ENCODE results near the gene MAGI3.

Gene MAGI3

DNA sequence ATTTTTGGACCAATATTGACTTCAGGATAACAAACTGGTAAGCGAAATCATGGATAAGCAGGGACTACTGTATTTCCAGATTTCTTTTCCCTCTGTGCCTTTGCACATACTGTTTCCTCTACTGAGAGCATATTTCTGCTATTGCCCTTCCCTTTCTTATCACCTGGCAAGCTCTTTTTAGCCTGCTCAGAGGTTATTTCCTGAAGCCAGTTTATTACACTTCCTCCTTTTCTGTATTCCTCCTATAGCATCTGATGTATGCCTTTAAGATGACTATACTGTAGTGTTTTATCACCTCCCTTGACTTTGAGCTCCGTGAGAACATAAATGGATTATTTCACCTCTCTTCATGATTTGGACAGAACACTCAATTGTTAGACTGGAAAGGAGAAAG is 49.0 kb downstream of the MAGI3 start:
- TF ChIP-seq, protein P1, sequence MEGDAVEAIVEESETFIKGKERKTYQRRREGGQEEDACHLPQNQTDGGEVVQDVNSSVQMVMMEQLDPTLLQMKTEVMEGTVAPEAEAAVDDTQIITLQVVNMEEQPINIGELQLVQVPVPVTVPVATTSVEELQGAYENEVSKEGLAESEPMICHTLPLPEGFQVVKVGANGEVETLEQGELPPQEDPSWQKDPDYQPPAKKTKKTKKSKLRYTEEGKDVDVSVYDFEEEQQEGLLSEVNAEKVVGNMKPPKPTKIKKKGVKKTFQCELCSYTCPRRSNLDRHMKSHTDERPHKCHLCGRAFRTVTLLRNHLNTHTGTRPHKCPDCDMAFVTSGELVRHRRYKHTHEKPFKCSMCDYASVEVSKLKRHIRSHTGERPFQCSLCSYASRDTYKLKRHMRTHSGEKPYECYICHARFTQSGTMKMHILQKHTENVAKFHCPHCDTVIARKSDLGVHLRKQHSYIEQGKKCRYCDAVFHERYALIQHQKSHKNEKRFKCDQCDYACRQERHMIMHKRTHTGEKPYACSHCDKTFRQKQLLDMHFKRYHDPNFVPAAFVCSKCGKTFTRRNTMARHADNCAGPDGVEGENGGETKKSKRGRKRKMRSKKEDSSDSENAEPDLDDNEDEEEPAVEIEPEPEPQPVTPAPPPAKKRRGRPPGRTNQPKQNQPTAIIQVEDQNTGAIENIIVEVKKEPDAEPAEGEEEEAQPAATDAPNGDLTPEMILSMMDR (IDR thresholded peaks at IDR 0.05; ENCODE audit: low read depth, low read length, missing control alignments): no peak
- no peak for DNase-seq (ENCODE audit: extremely low read depth, low read depth)
- no peak overlapping the region for H3K4me3 ChIP-seq (replicated peaks; ENCODE audit: low read depth, low read length)

DNA sequence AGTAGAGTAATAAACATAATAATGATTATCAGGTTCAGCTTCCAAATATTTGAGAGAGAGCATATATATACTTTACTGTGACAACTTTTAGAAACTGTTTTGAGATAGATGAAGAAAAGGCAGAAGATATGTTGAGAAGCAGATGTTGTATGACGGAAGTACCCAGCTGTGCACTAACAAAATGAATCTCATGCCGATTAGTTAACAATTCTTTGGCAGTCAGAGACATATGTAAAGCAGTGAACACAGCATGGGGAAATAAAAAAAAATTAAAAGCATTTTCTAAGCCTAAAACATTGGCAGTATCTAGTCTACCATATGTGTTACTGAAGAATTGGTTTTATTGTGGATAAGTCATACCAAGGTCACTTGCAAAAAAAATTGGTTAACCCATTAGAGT is 51.8 kb downstream of the MAGI3 start:
- DNase-seq (ENCODE audit: extremely low read depth, low read depth): no peak
- TF ChIP-seq, protein P1 (IDR thresholded peaks at IDR 0.05; ENCODE audit: low read depth, low read length, missing control alignments): no peak
- H3K4me3 ChIP-seq (replicated peaks; ENCODE audit: low read depth, low read length): no peak overlapping the region

DNA sequence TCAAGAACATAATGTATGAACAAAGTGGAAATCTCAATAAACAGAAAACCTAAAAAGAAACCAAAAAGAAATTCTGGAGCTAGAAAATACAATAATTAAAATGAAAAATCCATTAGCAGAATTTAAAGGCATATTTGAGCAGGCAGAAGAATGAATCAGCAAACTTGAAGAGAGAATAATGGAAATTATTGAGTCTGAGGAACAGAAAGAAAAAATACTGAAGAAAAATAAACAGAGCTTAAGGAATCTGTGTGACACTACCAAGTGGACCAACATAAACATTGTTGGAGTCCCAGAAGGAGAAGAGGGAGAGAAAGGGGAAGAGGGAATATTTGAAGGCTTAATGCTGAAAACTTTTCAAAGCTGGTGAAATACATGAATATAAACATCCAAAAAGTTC is 54.5 kb downstream of the MAGI3 start:
- no peak overlapping the region for H3K4me3 ChIP-seq (replicated peaks; ENCODE audit: low read depth, low read length)
- TF ChIP-seq, protein P1 (IDR thresholded peaks at IDR 0.05; ENCODE audit: low read depth, low read length, missing control alignments): no peak
- no peak for DNase-seq (ENCODE audit: extremely low read depth, low read depth)

DNA sequence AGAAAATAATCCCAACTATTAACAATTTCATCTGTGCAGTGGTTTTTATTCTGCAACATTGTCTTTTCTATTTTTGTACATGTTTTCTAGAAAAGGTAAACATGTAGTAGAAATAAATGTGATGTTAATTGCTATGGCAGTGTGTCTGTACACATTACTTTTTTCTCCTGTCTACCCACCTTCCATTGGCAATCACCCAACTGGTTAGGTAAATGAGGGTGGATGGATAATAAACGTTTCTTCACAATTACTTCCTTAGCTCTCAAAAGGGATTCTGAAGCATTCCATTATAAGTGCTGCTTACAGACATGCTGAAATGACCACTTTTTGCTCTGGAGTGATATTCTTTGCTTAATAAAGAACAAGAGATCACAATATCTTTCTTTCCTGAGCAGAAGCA is 61.4 kb downstream of the MAGI3 start:
- no peak overlapping the region for H3K4me3 ChIP-seq (replicated peaks; ENCODE audit: low read depth, low read length)
- TF ChIP-seq, protein P1 (IDR thresholded peaks at IDR 0.05; ENCODE audit: low read depth, low read length, missing control alignments): no peak
- DNase-seq (ENCODE audit: extremely low read depth, low read depth): no peak

DNA sequence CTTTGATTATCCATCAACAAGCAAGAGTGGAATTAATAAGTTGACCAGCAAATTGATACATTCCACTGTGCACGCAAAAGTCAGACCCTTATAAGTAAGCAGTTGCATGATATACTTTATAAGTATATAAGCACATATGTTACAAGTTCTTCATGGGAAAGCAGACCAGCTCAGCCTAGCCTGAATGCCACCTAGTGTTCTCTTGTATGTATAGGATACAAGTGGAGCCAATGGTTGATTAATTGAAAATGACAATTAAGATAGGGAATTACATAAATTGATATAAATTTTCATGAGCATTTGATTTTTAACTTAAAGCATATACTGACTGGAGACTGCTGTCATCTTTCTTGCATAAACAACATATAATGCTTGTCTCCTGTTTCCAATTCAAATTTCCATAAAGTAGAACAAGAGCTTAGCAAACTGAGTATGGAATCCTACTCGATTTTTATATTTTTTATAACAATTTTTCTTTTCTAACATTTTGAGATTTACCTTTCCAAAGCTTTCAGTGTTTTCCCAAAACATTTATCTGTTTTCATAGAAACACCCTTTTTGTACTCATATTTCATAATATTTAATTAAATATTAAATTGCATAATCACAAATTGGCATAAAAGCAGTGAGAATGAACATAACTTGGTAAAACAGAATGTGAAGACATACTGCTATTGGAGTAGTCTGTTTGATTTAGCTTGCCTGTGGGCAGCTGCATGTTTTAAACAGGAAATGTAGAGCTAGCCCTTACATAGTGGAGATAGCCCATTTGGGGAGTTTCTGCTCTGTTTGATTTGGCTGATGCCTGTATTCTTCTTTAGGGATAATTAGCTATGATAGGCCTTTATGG is 62.8 kb downstream of the MAGI3 start:
- DNase-seq (ENCODE audit: extremely low read depth, low read depth): peak; percentile 32
- TF ChIP-seq, protein P1 (IDR thresholded peaks at IDR 0.05; ENCODE audit: low read depth, low read length, missing control alignments): peak; percentile 52
- no peak overlapping the region for H3K4me3 ChIP-seq (replicated peaks; ENCODE audit: low read depth, low read length)

DNA sequence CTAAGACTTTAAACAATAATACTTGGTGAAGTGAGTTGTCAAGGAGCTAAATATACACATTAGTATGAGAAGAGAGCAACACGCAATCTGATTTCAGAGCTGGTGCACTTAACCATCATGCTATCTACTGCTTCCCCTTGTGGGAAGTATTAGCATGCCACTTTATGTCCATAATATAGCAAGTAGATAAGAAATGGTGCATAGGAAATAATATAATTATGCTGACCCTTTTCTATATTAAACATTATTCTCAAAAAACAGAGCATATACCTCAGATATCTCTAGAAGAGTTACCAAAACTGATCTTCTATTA is 63.4 kb downstream of the MAGI3 start:
- no peak for DNase-seq (ENCODE audit: extremely low read depth, low read depth)
- TF ChIP-seq, protein P1 (IDR thresholded peaks at IDR 0.05; ENCODE audit: low read depth, low read length, missing control alignments): no peak

DNA sequence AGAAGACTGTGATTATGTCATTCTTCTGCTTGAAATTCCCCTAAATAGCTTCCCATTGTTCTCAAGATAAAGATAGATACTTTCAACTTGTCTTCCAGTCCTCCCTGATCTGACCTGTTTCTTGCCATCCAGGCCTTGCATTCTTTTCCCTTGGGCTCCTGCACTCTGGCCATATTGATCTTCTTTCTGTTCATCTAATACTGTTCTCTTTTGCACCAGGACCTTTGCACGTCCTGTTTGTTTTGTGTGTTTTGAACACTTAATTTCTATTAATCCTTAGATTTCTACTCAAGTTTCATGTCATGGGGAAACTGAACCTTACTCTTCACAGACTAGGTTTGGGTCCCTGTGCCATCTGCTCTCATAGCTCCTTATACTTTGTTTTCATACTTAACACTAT is 65.1 kb downstream of the MAGI3 start:
- H3K4me3 ChIP-seq (replicated peaks; ENCODE audit: low read depth, low read length): no peak overlapping the region
- no peak for DNase-seq (ENCODE audit: extremely low read depth, low read depth)
- TF ChIP-seq, protein P1 (IDR thresholded peaks at IDR 0.05; ENCODE audit: low read depth, low read length, missing control alignments): no peak

More for the DNA sequence above, 63.4 kb downstream of the MAGI3 start:
- H3K4me3 ChIP-seq (replicated peaks; ENCODE audit: low read depth, low read length): no peak overlapping the region
